Lung (tissue), 12 donors: ENCODE data around the gene TM4SF1. TPM values are rescaled to one million over a fixed set of nuclear protein-coding genes. Genes with fewer than 3 reads are reported as not detected.

Experiments
- ATAC-seq: fragments of 200-7000 bp; cut with Tn5 transposase; one replicate; pipeline ENCODE4 v1.9.1; 2020; ENCODE audit warnings: moderate number of reproducible peaks; ENCODE audit not compliant: insufficient read depth, low FRiP score
- DNase-seq, 3 donors: peaks; one replicate each; pipeline ENCODE4 v3.0.0-alpha.2; 2013 to 2017
- H3K27ac ChIP-seq, 2 donors: one replicate each; pipeline ENCODE4 v1.5.1; 2013; ENCODE audit warnings: mild to moderate bottlenecking in 2 of 2, moderate library complexity in 2 of 2, control low read depth in 1 of 2, inconsistent platforms in 1 of 2, low read depth in 1 of 2, low read length in 1 of 2
- H3K27me3 ChIP-seq, 3 donors: one replicate each; pipeline ENCODE4 v1.5.1; 2013; ENCODE audit warnings: low read length in 2 of 3; ENCODE audit not compliant: control insufficient read depth in 3 of 3, insufficient read depth in 3 of 3
- H3K36me3 ChIP-seq, 4 donors: one replicate each; pipeline ENCODE4 v1.5.1; 2013; ENCODE audit warnings: low read length in 4 of 4, mild to moderate bottlenecking in 1 of 4, moderate library complexity in 1 of 4; ENCODE audit not compliant: control insufficient read depth in 4 of 4, insufficient read depth in 4 of 4
- H3K4me1 ChIP-seq, 5 donors: one replicate each; pipeline ENCODE4 v1.5.1; 2013; ENCODE audit warnings: low read length in 5 of 5, mild to moderate bottlenecking in 2 of 5, moderate library complexity in 1 of 5; ENCODE audit not compliant: control insufficient read depth in 5 of 5, insufficient read depth in 5 of 5
- H3K4me3 ChIP-seq: one replicate; pipeline ENCODE4 v1.5.1; 2013; ENCODE audit warnings: mild to moderate bottlenecking, control low read depth, moderate library complexity
- H3K9ac ChIP-seq, 2 donors: one replicate each; pipeline ENCODE4 v1.5.1; 2013; ENCODE audit warnings: low read length in 2 of 2, control low read depth in 1 of 2; ENCODE audit not compliant: insufficient read depth in 1 of 2
- H3K9me3 ChIP-seq, 4 donors: one replicate each; pipeline ENCODE4 v1.5.1; 2013; ENCODE audit warnings: low read length in 3 of 4, mild to moderate bottlenecking in 1 of 4, moderate library complexity in 1 of 4; ENCODE audit not compliant: control insufficient read depth in 4 of 4, insufficient read depth in 3 of 4
- WGBS, 2 donors: extraction: QIAGEN DNeasy Blood & Tissue Kit; methylation state at CpG; one replicate each; pipeline ENCODE4 v1.1.7; 2013; 5-methylcytosine and 5-hydroxymethylcytosine counted together
- polyA plus RNA-seq, 2 donors: library from polyadenylated mRNA; stranded (reverse); fragments of 200-250 nt; gene quantifications; one replicate each; pipeline ENCODE4 v1.2.1, GENCODE V29; 2013
- total RNA-seq, 2 donors: library from RNA; depleted of rRNA in 1 of 2; stranded (reverse); fragments of >200 nt in 1 of 2; gene quantifications; one replicate each; pipeline ENCODE4 v1.2.1, GENCODE V29; 2014 to 2021
- TF ChIP-seq, protein P1 (sequence below): IDR thresholded peaks from 2 replicates; pipeline ENCODE4 v1.5.1; 2012; ENCODE audit warnings: mild to moderate bottlenecking; ENCODE audit errors: control extremely low read depth, extremely low read depth
- donor health status: control.
- donor health status: control.
- donor health status: Bipolar disorder and iron deficiency.
- donor health status: healthy.
- donor health status: DM: yes; HTN: yes; CAD: no.

TM4SF1 gene
- total and polyA plus RNA-seq, 4 donors: 177 to 281 (median 238) TPM

DNA sequence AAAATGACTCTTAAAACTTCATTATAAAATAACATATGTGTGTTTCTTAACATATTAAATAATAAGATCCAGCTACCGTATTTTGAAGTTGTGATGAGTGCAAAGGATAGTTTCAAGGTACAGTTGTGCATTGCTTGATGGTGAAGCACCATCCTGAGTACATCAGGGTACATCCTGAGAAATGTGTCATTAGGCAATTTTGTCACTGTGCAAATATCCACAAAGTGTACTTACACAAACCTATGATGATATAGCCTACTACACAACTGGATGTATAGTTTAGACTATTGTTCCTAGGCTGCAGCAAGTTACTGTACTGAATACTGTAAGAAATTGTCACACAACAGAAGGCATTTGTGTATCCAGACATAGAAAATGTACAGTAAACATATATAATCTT is 20.8 kb upstream of the TM4SF1 start:
- Histone ChIP-seq H3K4me1 (peaks cover 0 to 20% (median 8%) of the 10 kb centered on the region in 5 donors), H3K9ac (no peak overlapping the region), H3K36me3 (no peaks in the 10 kb centered on the region), H3K27ac (no peak overlapping the region), H3K9me3 (peaks cover 0 to 2% (median 0%) of the 10 kb centered on the region in 4 donors), H3K27me3 (no peaks in the 10 kb centered on the region), H3K4me3 (no peak overlapping the region)
- 95 to 100% methylated on average over 1 of the region's 1 CpG for WGBS, 2 donors
- DNase-seq (no peak), ATAC-seq (no peak)
- TF ChIP-seq, protein P1, sequence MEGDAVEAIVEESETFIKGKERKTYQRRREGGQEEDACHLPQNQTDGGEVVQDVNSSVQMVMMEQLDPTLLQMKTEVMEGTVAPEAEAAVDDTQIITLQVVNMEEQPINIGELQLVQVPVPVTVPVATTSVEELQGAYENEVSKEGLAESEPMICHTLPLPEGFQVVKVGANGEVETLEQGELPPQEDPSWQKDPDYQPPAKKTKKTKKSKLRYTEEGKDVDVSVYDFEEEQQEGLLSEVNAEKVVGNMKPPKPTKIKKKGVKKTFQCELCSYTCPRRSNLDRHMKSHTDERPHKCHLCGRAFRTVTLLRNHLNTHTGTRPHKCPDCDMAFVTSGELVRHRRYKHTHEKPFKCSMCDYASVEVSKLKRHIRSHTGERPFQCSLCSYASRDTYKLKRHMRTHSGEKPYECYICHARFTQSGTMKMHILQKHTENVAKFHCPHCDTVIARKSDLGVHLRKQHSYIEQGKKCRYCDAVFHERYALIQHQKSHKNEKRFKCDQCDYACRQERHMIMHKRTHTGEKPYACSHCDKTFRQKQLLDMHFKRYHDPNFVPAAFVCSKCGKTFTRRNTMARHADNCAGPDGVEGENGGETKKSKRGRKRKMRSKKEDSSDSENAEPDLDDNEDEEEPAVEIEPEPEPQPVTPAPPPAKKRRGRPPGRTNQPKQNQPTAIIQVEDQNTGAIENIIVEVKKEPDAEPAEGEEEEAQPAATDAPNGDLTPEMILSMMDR: no peak

DNA sequence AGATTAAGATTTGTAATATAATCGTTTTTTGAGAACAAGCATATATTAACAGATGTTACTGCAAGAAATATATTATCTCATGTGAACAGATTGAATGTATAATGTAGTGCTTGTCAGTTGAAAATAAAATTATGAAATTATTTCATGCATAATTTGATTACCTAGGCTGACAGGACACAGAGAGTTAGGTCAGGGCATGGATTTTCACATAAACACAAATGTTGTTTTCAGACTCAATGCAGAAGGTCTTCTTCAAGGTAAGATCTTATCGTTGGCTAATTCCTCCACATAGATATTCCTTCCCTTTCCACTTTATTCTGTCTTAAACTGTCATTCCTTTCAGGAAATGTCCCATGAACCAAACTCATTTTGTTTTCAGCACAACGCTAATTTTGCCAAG is 20.1 kb upstream of the TM4SF1 start:
- Histone ChIP-seq H3K27ac (no peak overlapping the region), H3K4me1 (peaks cover 2 to 20% (median 8%) of the 10 kb centered on the region in 5 donors), H3K9me3 (peaks cover 0 to 2% (median 0%) of the 10 kb centered on the region in 4 donors), H3K36me3 (no peaks in the 10 kb centered on the region), H3K4me3 (no peak overlapping the region), H3K9ac (no peak overlapping the region), H3K27me3 (no peaks in the 10 kb centered on the region)
- TF ChIP-seq, protein P1: no peak
- ATAC-seq (no peak), DNase-seq (no peak)
- WGBS, 2 donors: 64 to 74% methylated on average over 3 of the region's 3 CpGs

DNA sequence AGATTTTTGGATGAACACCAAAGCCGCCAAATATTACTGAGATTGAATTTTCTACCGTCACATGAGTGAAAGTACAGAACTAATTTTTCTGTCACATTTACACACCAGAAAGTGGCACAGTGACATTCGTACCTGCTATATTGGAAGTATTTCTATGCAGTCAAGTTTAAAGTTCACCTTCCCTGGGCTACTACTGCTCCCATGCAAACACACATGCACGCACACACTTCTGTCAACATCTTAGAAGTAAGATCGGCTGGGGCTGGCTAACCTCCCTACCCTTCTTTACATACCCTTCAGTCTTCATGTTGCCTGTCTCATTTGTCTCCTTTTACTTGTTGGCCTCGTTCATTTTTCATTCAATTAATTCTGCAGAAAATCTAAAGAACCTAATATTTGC is 19.0 kb upstream of the TM4SF1 start:
- 91 to 95% methylated on average over 6 of the region's 6 CpGs for WGBS, 2 donors
- Histone ChIP-seq H3K4me3 (no peak overlapping the region), H3K9me3 (peaks cover 0 to 2% (median 0%) of the 10 kb centered on the region in 4 donors), H3K4me1 (peaks cover 2 to 20% (median 8%) of the 10 kb centered on the region in 5 donors), H3K36me3 (no peaks in the 10 kb centered on the region), H3K27ac (no peak overlapping the region), H3K27me3 (no peaks in the 10 kb centered on the region), H3K9ac (no peak overlapping the region)
- ATAC-seq (no peak), DNase-seq (no peak)
- TF ChIP-seq, protein P1: no peak
